Measurements from ENCODE around the gene OPN1MW3.
"Not testable (repeated sequence)": the region's sequence is repeated elsewhere in the genome, so short reads cannot be mapped to it uniquely, and the experiment has no call there.

The OPN1MW3 gene

GRCh38 chrX:154298312-154298711 is 40.9 kb downstream of the OPN1MW3 start:
- no peak for DNase-seq

GRCh38 chrX:154300816-154301215 is 43.4 kb downstream of the OPN1MW3 start:
- DNase-seq: no peak

GRCh38 chrX:154302998-154303397 is 45.6 kb downstream of the OPN1MW3 start:
- DNase-seq: not testable (repeated sequence)

- DNase-seq: no peak
Observed at GRCh38 chrX:154303476-154303875, 46.1 kb downstream of the OPN1MW3 start.

GRCh38 chrX:154304846-154305245 is 47.5 kb downstream of the OPN1MW3 start:
- DNase-seq: no peak

- no peak for DNase-seq
Observed at GRCh38 chrX:154305541-154306205, 48.3 kb downstream of the OPN1MW3 start.

GRCh38 chrX:154307202-154307601 is 49.8 kb downstream of the OPN1MW3 start:
- no peak for DNase-seq

DNA sequence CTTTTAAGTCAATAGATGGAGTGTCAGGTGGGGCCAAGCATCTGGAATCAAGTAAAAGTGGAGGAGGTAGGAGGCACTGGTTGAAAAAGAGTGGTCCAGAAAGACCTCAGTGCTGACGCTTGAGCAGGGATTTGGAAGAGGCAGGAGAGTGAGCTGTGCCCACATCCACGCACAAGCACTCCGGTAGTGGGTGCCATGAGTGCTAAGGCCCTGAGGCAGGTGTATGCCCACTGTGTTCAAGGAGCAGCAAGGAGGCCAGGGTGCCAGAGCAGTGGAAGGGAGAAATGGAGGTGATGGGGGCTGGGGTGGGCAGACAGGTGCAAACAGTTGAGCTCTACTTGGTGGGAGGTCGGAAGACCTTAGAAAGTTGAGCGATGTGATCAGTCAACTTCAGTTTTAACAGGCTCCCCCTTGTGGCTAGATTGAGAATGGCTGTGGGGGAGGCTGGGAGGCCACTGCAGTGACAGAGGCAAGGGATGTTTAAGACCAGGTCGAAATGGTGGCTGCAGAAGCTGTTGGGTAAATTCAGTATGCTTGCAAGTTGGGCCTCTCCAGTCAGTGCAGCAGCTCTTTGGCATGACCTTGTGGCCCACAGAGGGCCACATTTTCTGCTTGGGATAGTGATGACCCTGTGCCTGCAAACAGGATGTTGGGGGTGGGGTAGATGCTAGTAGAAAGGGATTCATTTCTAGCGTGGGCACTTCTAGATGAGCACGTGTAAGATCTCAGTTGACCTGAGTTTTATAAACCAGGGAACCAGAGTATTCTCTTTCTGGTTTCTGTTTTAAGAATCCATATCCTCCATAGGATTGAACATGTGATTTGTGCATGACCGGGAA is 50.9 kb downstream of the OPN1MW3 start:
- DNase-seq: peak; percentile 75

- no peak for DNase-seq
Observed at GRCh38 chrX:154309041-154309775, 51.8 kb downstream of the OPN1MW3 start.

GRCh38 chrX:154310616-154311536 is 53.5 kb downstream of the OPN1MW3 start:
- DNase-seq: no peak

- DNase-seq: no peak
Observed at GRCh38 chrX:154312116-154312515, 54.7 kb downstream of the OPN1MW3 start.

DNA sequence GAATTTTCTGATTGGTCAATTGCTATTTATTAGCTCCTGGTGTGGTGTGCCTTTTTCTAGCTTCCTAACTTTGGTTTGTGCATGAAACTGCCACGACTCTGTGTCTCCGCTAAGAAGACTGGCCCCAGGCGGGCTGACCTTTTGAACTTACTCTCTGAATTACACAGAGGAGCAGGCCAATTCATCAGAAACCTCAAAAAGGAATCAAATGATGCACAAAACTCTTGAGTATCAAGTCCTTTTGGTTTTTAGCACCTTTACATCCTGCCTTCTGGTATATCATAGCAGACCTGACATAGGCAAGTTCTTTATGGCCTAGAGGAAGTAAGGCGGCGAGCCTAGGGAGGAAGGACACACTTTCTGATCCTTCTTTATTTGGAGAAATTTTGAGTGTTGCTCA is 55.8 kb downstream of the OPN1MW3 start:
- peak; percentile 29 for DNase-seq

DNA sequence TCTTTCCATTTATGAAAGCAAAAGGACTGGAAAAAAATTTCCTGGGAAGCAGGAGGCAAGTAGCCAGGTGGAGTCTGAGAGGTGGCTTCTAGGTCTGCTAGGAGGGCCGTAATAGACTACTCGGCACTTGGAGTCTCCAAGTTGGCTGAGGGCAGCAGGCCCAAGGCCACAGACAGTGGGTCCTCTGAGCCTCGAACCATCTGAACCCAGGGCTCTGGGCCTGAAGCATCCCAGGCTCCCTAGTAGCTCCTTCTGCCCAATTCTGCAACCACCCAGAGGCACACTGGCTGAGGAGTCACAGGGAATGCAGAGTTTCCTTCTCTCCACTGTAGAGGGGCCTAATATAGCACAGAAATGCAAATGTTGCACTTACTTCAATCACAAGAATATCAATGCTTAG is 58.0 kb downstream of the OPN1MW3 start:
- DNase-seq: no peak

GRCh38 chrX:154317391-154317995 is 60.1 kb downstream of the OPN1MW3 start:
- no peak for DNase-seq

GRCh38 chrX:154320406-154320805 is 63.0 kb downstream of the OPN1MW3 start:
- no peak for DNase-seq
